GM20431 (cell line): Measurements from ENCODE around the gene GMPS.

ENCODE experiments used
- in situ Hi-C: fragments of 300-500 bp; cut with MseI, MboI; formaldehyde crosslinking; loops from one replicate; pipeline ENCODE4 v1.15.0; 2020; ENCODE audit warnings: low sequenced_read_pairs; ENCODE audit not compliant: unreplicated experiment

GMPS gene

GRCh38 chr3:155983834-155984474, 113.5 kb downstream of the GMPS start:
- in situ Hi-C loops = no loop called here

- in situ Hi-C loops = no loop called here
Observed at GRCh38 chr3:155984791-155985417, 114.5 kb downstream of the GMPS start.

GRCh38 chr3:155989536-155989935, 119.1 kb downstream of the GMPS start:
- in situ Hi-C loops = no loop called here

- in situ Hi-C loops = no loop called here
Observed at GRCh38 chr3:155991212-155991611, 120.8 kb downstream of the GMPS start.

- in situ Hi-C loops = no loop called here
Observed at GRCh38 chr3:155991847-155992246, 121.4 kb downstream of the GMPS start.
